Measurements from ENCODE around the gene PEDS1. TPM values are rescaled to one million over a fixed set of nuclear protein-coding genes. Genes with fewer than 3 reads are reported as not detected.

Gene PEDS1
- total and polyA plus RNA-seq, 10 of the 15 experiments (the other 5 are each of a cell fraction or from before 2014, with no cell fraction given): 1.7 to 25.6 (median 16.8) TPM

GRCh38 chr20:50199703-50200102 lies 46.2 kb upstream of the PEDS1 start:
- 77% methylated on average over 4 of the region's 4 CpGs for WGBS (ENCODE audit: insufficient coverage, insufficient replicate concordance, low lambda C conversion rate, missing lambda C conversion rate)
- intact Hi-C loops (cut with micrococcal nuclease; ENCODE audit: unreplicated experiment): no loop called here
- RAD21 ChIA-PET (ENCODE audit: unreplicated experiment): no interaction called here
- FAIRE-seq: no peak
- ATAC-seq: no peak
- CTCF ChIA-PET: interaction anchor here (0.6 to 1.1 kb wide), 2 partner anchors 76 to 268 kb away, joined by 3 read pairs; no protein-coding TSS in a partner anchor
- SMC1A ChIA-PET (ENCODE audit: uncharacterized antibody, unreplicated experiment): no interaction called here
- H3K36me3 ChIP-seq (ENCODE audit: control insufficient read depth in 2 of 2, insufficient read depth in 2 of 2, low read length in 1 of 2): no peaks in the 10 kb centered on the region
- no peaks in the 10 kb centered on the region for H3K4me1 ChIP-seq (ENCODE audit: control insufficient read depth, insufficient read depth, low read length)
- no peaks in the 10 kb centered on the region for H4K20me1 ChIP-seq (ENCODE audit: control insufficient read depth, insufficient read depth)
- no peak overlapping the region for H2AFZ ChIP-seq (ENCODE audit: control insufficient read depth, low read depth, low read length)
- H3K79me2 ChIP-seq (ENCODE audit: control insufficient read depth, insufficient read depth, low read length): no peaks in the 10 kb centered on the region
- no TSS peak for BruUV-seq (replicated peaks)
- H3K9me3 ChIP-seq (replicated peaks; ENCODE audit: control insufficient read depth, insufficient read depth, low read length): no peaks in the 10 kb centered on the region; the same call in 2 of the 3 replicates
- H3K4me2 ChIP-seq (ENCODE audit: control insufficient read depth, insufficient read depth): no peak overlapping the region
- no peak overlapping the region for H3K9ac ChIP-seq (ENCODE audit: control insufficient read depth, insufficient read depth, low read length)
- H3K27ac ChIP-seq (ENCODE audit: control insufficient read depth, insufficient read depth): no peak overlapping the region
- in situ Hi-C loops (cut with MboI): no loop called here
- DNase-seq (ENCODE audit: low read depth, low spot score): no peak
- no peak overlapping the region for H3K4me3 ChIP-seq
- no peaks in the 10 kb centered on the region for H3K27me3 ChIP-seq (replicated peaks in 1 of 2; ENCODE audit: control insufficient read depth in 2 of 2, insufficient read depth in 2 of 2, low read length in 1 of 2)
- POLR2A ChIA-PET: interaction anchor here (0.6 to 1.3 kb wide), 2 partner anchors 44 to 290 kb away, joined by 3 read pairs; no protein-coding TSS in a partner anchor
- TF ChIP-seq PRDM15 (CRISPR knock-in tag; IDR thresholded peaks at IDR 0.05) (no peak), E2F4 (IDR thresholded peaks at IDR 0.05; ENCODE audit: low read depth, low read length) (no peak), HCFC1 (IDR thresholded peaks at IDR 0.05; ENCODE audit: low read length) (no peak), CEBPZ (IDR thresholded peaks at IDR 0.05; ENCODE audit: low read depth, low read length) (no peak), WRNIP1 (IDR thresholded peaks at IDR 0.05; ENCODE audit: borderline replicate concordance, low read depth, low read length) (no peak), ZBED1 (IDR thresholded peaks at IDR 0.05; ENCODE audit: borderline replicate concordance) (no peak), ZNF622 (IDR thresholded peaks at IDR 0.05) (no peak), MLLT1 (IDR thresholded peaks at IDR 0.05) (no peak), TAF1 (IDR thresholded peaks at IDR 0.05; ENCODE audit: borderline replicate concordance, low read depth, low read length) (no peak), NR2F1 (conservative IDR thresholded peaks at IDR 0.05) (no peak), IKZF1 (conservative IDR thresholded peaks at IDR 0.05) (no peak), BCLAF1 (IDR thresholded peaks at IDR 0.05) (no peak)

All from GM12878 (cell line).